CD4-positive, alpha-beta T cell treated with Interleukin-12 subunit alpha and Interleukin-12 subunit beta, for 1 hour (primary cell): Measurements from ENCODE around the gene PXYLP1.
"Not testable (repeated sequence)": the region's sequence is repeated elsewhere in the genome, so short reads cannot be mapped to it uniquely, and the experiment has no call there.

Source experiments
- DNase-seq: peaks from one replicate; pipeline ENCODE4 v3.0.0-alpha.2; 2020

The PXYLP1 gene, protein sequence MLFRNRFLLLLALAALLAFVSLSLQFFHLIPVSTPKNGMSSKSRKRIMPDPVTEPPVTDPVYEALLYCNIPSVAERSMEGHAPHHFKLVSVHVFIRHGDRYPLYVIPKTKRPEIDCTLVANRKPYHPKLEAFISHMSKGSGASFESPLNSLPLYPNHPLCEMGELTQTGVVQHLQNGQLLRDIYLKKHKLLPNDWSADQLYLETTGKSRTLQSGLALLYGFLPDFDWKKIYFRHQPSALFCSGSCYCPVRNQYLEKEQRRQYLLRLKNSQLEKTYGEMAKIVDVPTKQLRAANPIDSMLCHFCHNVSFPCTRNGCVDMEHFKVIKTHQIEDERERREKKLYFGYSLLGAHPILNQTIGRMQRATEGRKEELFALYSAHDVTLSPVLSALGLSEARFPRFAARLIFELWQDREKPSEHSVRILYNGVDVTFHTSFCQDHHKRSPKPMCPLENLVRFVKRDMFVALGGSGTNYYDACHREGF

DNA sequence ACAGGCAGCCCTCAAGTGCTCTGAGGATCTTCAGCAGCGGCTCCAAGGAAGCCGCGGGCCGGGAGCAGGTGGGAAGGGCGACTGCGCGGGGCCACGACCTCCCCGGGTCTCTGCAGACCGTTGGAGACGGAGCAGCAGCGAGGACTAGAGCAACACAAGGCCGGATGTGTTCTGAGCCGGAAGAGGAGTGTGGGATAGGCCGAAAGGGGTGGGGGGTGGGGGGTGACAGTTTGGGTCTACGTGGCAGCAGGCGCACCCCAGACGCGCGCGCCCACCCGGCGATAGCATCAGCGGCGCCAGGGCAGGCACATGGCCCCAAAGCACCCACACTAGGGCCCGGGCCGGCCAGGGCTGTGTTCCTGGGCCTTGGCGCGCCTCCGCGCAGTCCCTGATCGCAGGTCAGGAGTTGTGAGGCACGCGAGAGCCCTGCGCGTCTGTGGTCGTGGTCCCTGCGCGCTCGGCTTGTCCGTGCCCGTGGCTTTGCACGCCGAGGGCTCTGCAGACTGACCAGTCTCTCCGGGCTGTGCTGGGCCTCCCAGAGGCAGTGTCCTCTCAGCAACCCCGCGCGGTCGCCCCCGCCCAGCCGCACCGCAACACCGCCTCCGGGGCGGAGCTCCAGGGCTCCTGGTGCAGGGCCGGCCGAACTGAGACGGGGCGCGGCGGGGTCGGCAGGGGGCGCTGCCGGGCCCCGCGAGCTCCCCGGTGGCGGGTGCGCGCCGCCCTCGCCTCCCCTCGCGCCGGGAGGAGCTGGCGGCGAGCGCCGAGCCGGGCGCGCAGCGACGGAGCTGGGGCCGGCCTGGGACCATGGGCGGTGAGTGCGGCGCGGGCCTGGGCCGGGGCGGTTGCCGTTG is at the start of gene PXYLP1:
TSS of gene PXYLP1 (plus strand) at position 725 of the 851 bp plus-strand sequence. CDS start 28,351 bp downstream, outside the sequence.
- peak; percentile 90 for DNase-seq

DNA sequence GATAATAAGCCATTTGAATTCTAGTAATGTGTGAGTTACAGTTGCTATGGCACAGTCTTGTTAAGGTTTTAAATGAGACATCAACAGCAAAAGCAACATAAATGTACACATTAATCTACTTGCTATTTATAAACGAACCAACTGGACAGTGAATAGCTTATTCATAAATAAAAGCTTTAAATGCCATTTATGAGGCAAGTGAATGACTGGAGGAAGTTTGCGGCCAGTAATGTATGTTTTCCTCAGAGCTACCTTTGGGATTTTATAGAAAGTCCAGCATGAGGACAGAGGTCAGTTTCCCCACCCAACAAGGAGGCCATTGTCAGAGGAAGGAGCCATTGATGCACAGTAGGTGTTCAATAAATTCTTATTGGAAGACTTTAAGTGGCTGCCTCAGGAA is 48.0 kb upstream of the PXYLP1 start:
- DNase-seq, result no peak

DNA sequence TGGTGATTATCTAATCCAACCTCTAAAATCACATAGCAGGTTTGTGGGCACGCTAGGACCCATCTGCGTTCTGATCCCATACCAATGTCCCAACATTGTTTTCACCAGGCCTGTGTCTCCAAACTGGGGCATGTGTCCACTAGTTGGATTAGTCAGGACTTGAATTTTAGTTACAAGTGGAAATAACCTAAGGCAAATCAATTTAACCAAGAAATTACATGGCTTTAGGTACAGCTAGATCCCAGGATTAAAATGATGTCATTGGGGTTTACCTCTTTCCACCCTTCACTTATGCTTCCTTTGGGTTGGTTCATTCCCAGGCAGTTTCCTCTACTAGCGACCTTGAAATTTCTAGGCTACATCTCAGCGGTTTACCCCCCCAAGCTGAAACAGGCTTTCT is 47.2 kb upstream of the PXYLP1 start:
- DNase-seq, result no peak

DNA sequence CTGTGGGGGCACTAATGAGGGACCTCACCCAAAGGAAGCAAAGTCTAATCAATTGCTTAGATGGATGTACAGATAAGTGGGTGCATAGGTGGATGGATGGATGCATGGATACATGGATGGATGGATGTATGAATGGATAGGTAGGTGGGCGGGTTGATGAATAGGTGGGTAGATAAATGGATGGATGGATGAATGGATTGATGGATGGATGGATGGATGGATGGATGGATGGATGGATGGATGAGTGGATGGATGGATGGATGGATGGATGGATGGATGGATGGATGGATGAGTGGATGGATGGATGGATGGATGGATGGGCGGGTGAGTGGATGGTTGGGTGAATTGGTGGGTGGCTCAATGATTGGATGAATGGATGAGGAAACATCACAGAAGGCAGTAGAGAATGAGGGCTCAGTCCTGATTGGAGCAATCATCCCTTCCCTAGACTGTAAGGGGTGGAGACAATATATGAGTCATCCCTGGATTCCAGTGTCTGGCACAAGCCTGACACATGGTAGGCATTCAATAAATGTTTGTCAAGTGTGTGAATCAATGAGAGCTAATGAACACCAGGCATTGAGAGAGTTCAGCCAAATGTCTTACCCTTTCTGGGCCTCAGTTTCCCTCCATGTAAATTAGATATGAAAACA is 40.4 kb upstream of the PXYLP1 start:
- DNase-seq, result no peak

DNA sequence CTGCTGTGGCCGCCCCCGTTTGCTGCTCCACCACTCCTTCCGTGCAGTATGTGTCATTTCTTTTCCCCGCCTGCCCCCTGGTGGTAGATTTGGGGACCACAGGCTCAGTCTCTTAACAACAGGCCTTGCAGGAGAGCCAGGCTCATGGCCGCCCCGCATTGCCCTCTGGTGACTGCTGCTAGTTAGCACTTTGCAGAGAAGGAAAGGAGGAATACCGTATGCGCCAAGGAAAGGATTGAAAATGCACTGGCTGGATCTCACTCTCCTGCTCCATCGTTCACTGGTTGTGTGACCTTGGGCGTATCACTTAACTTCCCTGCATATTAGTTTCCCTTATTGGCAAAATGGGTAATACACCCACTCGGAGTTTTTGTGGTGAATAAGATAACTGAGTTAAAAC is 39.3 kb upstream of the PXYLP1 start:
- peak; percentile 94 for DNase-seq

DNA sequence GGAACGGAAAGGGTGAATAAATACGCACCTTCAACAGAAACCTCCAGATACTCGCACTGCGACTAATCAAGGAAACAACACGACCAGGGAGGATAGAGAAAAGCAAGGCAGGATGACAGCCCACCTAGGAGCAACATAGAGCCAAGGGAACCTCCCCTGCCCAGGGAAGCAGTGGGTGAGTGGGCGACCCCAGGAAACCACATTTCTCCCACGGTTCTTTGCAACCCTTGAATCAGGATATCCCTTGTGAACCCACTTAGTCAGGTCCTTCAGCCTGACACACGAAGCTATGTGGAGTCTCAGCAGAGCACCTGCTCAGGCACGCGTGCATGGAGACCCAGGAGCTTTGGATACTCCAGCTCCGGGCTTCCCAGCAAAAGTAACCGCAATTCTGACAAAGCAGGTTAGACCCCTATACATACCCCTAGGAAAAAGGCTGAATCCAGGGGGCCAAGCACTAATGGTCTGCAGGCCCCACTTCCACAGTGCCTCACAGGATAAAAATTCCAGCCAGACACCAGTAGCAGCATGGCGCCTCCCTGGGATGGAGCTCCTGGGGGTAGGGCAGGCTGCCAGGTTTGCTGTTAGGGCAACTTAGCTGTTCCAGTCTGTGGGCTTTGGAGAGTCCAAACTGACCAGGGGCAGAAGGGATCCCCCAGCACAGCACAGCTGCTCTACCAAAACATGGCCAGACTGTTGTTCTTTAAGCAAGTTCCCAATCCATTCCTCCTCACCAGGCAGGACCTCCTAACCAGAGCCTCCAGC is 38.4 kb upstream of the PXYLP1 start:
- no peak for DNase-seq

DNA sequence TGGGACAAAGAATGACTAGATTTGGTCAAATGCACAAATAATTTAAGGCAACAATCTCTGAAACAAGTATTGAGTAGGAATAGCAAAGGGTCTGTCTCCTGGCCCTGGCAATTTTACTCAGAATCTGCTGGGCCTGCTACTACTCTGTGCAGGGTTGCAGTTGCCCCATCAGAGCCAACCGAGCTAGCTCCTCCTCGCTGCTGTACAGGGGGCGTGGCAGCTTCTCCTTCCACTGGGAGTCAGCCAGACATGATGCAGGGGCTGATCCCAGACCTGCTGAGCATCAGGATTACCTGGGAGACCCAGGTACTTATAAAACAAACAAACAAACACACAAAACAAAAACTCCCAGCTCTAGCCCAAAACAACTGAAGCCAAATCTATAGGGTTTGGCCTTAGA is 30.5 kb upstream of the PXYLP1 start:
- DNase-seq, result no peak

DNA sequence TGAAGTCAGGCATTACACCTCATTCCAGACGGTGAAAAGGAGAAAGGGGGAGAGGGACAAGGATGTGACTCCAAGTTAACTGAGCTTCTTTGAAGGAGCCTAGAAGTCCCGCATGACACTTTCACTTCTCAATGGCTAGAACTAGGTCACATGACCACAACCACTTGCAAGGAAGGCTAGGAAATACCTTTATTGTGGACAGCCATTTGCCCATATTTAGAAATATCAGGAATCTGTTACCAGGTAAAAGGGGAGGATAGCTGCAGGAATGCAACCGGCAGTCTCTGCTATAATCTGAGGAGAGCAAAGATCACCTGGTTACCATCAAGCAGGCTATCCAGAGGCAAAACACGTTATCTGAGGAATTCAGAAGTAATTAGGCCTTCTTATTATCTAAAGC is 28.9 kb upstream of the PXYLP1 start:
- no peak for DNase-seq

DNA sequence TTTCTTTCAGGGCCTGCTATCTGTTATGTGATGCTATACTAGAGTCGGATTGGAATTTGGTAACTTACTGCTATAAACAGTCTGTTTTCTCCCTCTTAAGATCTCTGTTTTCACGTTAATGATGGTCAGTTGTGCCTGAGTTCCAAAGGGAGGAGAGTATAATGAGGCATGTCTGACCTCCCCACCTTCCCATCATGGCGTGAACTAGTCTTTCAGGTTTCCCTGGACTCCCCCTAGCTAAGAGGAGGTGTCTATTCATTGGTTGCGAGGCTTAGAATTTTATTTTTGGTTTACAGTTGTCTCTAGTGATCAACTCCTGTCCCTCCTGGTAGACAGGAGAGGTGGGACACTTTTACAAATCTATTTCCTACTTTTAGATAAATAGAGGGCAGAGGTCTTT is 27.8 kb upstream of the PXYLP1 start:
- no peak for DNase-seq

DNA sequence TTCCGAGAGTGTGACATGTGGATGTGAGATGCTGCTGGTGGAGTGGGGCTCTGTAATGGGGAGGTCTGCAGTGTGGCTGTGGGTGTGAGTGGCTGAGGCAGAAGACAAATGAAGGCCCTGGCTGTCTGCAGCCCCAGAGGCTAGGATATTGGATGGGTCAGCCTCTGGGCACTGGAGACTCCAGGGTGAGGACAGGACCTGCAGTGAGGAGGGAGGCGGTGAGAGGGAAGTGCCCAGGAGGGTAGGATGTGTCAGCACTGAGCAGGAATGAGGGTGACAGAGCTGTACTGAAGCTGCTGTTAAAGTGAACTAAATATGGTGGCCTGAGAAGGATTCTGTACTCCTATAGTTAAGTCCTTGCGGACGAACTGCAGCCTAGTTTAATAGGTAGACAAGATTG is 27.3 kb upstream of the PXYLP1 start:
- no peak for DNase-seq

DNA sequence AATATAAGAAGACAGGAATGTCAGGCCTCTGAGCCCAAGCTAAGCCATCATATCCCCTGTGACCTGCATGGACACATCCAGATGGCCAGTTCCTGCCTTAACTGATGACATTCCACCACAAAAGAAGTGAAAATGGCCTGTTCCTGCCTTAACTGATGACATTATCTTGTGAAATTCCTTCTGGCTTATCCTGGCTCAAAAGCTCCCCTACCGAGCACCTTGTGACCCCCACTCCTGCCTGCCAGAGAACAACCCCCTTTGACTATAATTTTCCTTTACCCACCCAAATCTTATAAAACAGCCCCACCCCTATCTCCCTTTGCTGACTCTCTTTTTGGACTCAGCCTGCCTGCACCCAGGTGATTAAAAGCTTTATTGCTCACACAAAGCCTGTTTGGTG is 20.3 kb upstream of the PXYLP1 start:
- DNase-seq, result not testable (repeated sequence)

DNA sequence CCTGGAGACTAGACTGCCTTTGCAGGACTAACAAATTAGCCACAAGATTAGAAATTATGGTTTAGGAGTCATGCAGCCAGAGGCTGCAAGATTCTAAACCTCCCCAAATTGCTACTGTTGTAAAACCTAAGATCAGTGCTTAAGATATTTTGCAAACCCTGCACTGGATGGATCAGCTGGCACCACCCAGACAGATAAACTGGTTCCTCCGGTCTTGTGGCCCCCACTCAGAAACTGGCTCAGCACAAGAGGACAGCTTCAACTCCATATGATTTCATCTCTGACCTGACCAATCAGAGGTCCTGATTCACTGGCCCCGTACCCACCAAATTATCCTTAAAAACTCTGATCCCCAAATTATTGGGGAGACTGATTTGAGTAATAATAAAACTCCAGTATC is 19.5 kb upstream of the PXYLP1 start:
- DNase-seq, result no peak

DNA sequence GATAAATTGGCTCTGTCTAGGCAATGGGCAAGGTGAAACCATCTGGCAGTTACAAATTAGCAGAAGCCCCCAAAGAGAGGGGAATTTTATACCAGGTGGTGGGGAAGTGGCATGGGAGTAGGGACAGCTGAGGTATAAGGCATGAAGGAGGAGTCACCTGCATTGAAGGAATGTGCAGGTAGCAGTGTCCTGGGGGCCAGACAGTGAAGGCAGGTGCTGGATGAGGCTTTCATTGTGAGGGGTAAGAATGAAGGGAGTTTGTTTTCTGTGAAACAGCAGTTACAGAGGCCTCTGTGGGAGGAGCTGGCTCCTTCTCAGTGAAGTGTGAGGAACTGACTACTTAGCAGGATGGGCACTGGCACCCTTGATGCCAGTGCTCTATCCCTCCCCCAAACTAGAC is 19.1 kb upstream of the PXYLP1 start:
- no peak for DNase-seq

DNA sequence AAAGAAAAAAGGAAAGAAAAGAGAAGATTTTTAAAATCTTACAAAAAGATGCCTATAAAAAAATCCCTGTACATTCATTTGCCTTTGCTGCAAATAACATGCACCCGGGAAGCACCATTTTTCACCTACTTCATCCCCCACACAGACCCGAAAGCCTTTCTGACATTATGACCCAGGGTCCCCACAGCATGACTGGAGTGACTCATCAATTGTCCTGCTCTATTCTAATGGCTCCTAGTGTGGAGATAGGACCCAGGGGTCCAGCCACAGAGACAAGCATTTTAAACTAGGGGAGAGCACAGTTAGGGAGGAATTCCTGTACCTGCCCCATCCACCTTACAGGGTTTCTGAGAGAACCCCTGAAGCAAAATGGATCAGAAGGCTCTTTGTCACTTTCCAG is 14.7 kb upstream of the PXYLP1 start:
- no peak for DNase-seq

DNA sequence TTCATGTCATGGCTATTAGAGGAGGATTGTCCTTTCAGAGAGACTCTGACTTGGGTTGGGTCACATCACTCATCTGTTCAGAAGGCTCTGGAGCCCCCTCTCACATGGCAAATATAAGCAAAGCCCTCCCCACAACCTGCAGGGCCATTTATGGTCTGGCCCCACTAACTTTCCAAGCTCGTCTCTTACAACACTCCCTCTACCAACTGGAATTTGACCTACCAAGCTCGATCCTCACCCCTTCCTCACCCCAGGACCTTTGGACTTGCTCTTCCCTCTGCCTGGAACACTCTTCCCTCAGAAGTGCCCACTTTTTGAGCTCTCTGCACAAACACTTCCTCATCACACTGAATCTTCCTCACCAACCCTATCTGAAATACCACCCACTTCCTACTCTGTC is 14.2 kb upstream of the PXYLP1 start:
- no peak for DNase-seq

DNA sequence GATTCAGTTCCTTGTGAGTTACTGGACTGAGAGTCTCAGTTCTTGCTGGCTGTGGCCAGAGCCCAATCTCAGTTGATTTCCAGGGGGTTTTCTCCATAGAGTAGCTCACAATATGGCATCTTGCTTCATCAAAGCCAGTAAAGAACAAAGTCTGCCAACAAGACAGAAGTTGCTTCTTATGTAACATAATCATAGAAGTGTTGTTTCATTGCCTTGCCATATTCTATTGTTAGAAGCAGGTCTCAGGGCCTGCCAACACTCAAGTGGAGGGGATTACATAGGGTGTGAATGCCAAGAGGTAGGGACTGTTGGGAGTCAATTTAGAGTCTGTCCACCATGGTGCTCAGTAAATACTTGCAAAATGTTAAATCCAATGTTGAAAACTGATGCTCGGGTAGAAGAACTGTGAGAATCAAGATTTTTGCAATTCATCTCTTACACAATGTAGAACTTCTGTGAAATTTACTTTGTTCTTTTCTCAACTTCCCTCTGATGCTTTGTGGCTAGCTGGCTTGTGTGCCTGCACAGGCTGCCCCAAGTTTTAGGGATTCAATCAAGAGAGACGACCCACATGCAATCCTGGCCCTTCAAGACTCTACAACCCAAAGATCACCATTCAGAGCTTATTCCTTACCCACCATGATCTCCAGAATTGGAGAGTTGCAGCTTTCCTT is 13.3 kb upstream of the PXYLP1 start:
- DNase-seq, result no peak

DNA sequence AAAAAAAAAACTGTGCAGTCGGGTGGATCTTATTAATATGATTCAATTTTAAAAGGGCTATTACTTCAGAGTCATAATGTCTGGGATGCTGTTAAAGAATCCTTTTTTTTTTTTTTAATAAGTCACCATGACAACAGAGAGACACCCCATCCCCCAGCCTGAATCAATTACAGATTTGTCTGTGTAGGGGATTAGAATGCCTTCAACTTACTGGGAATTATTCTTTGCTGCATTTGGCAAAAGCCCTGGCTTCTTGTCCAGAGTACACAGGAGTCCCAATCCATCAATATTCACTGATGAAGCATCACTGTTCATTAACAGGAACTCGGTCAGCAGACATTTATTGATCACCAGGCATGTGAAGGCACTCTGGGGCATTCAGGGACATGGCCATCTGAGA is 12.7 kb upstream of the PXYLP1 start:
- DNase-seq, result no peak

DNA sequence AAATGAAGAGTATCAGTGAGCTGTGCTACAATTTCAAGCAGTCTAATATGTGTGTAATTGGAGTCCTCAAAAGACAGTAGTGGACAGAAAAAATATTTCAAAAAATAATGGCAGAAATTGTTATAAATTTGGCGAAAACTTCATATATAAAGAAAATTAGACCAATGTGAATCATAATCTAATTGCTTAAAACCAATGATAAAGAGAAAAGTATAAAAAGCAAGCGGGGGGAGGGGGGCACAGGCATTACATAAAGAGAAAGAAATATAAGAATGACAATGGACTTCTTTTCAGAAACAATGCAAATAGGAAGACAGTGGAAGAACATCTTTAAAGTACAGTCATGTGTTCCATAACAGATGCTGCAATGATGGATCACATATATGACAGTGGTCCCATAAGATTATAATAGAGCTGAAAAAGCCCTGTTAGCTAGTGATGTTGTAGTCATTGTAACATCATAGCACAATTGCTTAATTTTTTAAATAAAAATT is 7.9 kb upstream of the PXYLP1 start:
- DNase-seq, result no peak

DNA sequence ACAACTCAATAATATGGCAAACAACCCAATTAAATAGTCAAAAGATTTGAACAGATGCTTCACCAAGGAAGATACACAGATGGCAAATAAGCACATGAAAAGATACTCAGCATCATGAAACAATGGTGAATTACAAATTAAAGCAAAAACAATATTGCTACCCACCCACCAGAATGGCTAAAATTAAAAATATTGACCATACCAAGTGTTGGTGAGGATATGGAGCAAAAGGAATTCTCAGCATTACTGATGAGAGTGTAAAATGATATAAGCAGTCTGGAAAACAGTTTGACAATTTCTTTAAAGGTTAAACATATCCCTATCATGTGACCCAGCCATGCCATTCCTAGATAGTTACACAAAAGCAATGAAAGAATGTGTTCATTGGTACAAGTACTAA is 5.7 kb upstream of the PXYLP1 start:
- no peak for DNase-seq

DNA sequence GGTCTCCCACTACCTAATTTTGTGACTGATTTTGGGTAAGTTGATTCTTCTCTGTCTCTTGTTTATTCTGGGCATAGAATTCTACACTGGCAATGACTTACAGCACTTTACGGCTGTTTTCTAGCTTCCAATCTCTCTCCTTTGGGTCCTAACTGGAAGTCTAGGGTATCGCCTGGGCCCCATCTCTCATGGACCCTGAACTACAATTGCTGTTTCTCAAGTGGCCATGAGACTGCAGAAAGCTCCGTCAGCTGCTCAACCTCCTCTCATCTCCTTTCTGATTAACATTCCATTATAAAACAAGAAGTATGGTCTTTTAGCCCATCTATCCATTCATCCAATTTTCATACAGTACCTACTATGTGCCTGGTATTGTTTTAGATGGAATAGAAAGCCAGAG is 4.4 kb upstream of the PXYLP1 start:
- DNase-seq, result no peak

DNA sequence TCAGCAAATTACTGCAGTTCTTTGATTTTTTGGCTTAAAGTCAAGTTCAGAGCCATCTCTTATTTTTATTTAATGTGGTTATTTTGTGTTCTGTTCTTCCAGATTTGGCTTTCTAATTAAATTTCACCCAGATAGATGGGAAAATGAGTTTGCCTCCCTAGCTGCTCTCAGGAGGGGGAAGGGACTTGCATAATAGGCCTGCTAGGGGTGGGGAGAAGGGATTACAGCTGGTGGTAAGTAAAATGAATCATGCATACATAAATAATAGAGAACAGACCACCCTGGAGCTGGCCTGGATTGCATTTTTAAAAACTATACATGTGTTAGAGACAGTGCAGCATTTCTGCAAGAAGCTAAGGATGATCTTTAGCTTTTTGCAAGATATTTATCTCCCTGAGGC is 3.9 kb upstream of the PXYLP1 start:
- no peak for DNase-seq

DNA sequence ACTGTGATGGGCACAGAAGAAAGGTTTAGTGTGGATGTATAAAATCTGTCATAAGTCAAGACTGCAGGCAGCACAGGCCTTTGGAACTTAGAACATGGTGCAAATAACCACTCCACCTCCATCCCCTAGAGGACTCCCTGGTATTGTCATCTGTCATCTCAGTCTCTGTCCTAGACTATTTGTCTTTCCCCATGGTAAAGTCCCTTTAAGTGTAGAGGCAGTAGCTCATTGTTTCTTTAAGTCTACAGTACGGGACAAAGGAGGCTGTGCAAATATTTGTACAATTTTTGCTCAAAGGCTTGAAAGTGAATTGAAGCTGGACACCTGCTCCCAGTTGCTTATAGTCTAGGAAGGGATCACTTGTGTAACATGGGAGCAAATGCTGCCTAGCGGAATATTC is 3.2 kb upstream of the PXYLP1 start:
- DNase-seq, result no peak
